HCT116 (cell line): Measurements from ENCODE around the gene KCTD17. TPM values are rescaled to one million over a fixed set of nuclear protein-coding genes. Genes with fewer than 3 reads are reported as not detected.

Experiments used
- ATAC-seq: fragments of 200-7000 bp; cut with Tn5 transposase; 2 replicates; pipeline ENCODE4 v1.9.1; 2020; ENCODE audit warnings: mild to moderate bottlenecking, moderate library complexity
- BruUV-seq: library from RNA; stranded (reverse); fragments of 400-500 nt; replicated peaks from 2 replicates; lab custom pipeline; 2021; lab: Mats Ljungman, UMichigan
- CTCF ChIA-PET: fragments of 300-600 bp; sonication (Branson Sonifier 250); formaldehyde crosslinking; loops from one replicate; lab custom pipeline; 2021; ENCODE audit warnings: antibody characterized with exemption; lab: Charles Lee
- POLR2A ChIA-PET: fragments of 300-600, 350-600 bp; sonication (Branson Sonifier 250); formaldehyde crosslinking; loops from one replicate; lab custom pipeline; 2021; ENCODE audit warnings: antibody characterized with exemption; lab: Charles Lee
- RAD21 ChIA-PET, 2 experiments: fragments of 300-600 bp; sonication (Branson Sonifier 250); formaldehyde crosslinking; loops; one replicate each; lab custom pipeline; 2023; ENCODE audit warnings: low total read pairs in 2 of 2; ENCODE audit not compliant: uncharacterized antibody in 2 of 2, unreplicated experiment in 2 of 2, low non-redundant PET in 1 of 2; lab: Charles Lee
- DNase-seq: peaks from one replicate; pipeline ENCODE4 v3.0.0-alpha.2; 2010; ENCODE audit warnings: low read depth, low spot score
- H2AFZ ChIP-seq: fragments of 200-600 bp; shearing (Covaris generic), sonication (generic); 2 replicates; pipeline ENCODE4 v1.6.1; 2017; ENCODE audit warnings: low read depth, mixed run types, mixed read lengths, antibody characterized with exemption, low read length; ENCODE audit not compliant: poor library complexity, severe bottlenecking
- H3K27ac ChIP-seq: 2 replicates; pipeline ENCODE4 v1.5.1; 2012; ENCODE audit warnings: low read depth, low read length
- H3K27me3 ChIP-seq: fragments of 200-600 bp; sonication (generic); 2 replicates; pipeline ENCODE4 v1.6.1; 2016; ENCODE audit warnings: mixed run types, low read length, mixed read lengths; ENCODE audit not compliant: insufficient read depth
- H3K36me3 ChIP-seq, 2 experiments: fragments of 200-500 bp in 1 of 2; fragments of 200-600 bp in 1 of 2; sonication (Bioruptor generic) in 1 of 2; sonication (generic) in 1 of 2; 2 replicates each; pipeline versions ENCODE4 v1.5.1 to v1.6.1; 2014 to 2016; ENCODE audit warnings: low read length in 2 of 2, inconsistent platforms in 1 of 2, mixed read lengths in 1 of 2, mixed run types in 1 of 2; ENCODE audit not compliant: insufficient read depth in 2 of 2, control insufficient read depth in 1 of 2
- H3K4me1 ChIP-seq, 2 experiments: fragments of 200-600 bp in 1 of 2; sonication (generic) in 1 of 2; 2 replicates each; pipeline versions ENCODE4 v1.5.1 to v1.6.1; 2012 to 2017; ENCODE audit warnings: low read length in 2 of 2, inconsistent platforms in 1 of 2, mild to moderate bottlenecking in 1 of 2, mixed read lengths in 1 of 2, mixed run types in 1 of 2, moderate library complexity in 1 of 2; ENCODE audit not compliant: insufficient read depth in 2 of 2, control insufficient read depth in 1 of 2
- H3K4me2 ChIP-seq: fragments of 200-600 bp; sonication (generic); 2 replicates; pipeline ENCODE4 v1.6.1; 2017; ENCODE audit warnings: mixed run types, low read length, mixed read lengths
- H3K4me3 ChIP-seq, 2 experiments: fragments of 200-600 bp in 1 of 2; sonication (generic) in 1 of 2; replicated peaks in 1 of 2; 2 replicates each; pipeline ENCODE4 v1.5.1; 2011 to 2016; ENCODE audit warnings: low read length in 2 of 2, control low read depth in 1 of 2, low read depth in 1 of 2, mild to moderate bottlenecking in 1 of 2, mixed read lengths in 1 of 2, mixed run types in 1 of 2
- H3K79me2 ChIP-seq: fragments of 200-600 bp; sonication (generic); 2 replicates; pipeline ENCODE4 v1.6.1; 2017; ENCODE audit warnings: mild to moderate bottlenecking, mixed run types, low read length, moderate library complexity, mixed read lengths; ENCODE audit not compliant: insufficient read depth
- H3K9ac ChIP-seq: fragments of 200-600 bp; sonication (generic); 2 replicates; pipeline ENCODE4 v1.6.1; 2016; ENCODE audit warnings: low read length, mixed read lengths
- H3K9me2 ChIP-seq: fragments of 200-600 bp; sonication (generic), shearing (Covaris generic); 2 replicates; pipeline ENCODE4 v1.6.1; 2017; ENCODE audit warnings: mixed run types, mild to moderate bottlenecking, moderate library complexity; ENCODE audit not compliant: insufficient read depth
- H3K9me3 ChIP-seq, 2 experiments: fragments of 200-500 bp in 1 of 2; fragments of 200-600 bp in 1 of 2; sonication (Bioruptor generic) in 1 of 2; sonication (generic) in 1 of 2; 2 replicates each; pipeline ENCODE4 v1.6.1; 2014 to 2017; ENCODE audit warnings: low read length in 2 of 2, mixed read lengths in 2 of 2, inconsistent platforms in 1 of 2, low read depth in 1 of 2, mild to moderate bottlenecking in 1 of 2, mixed run types in 1 of 2, moderate library complexity in 1 of 2; ENCODE audit not compliant: control insufficient read depth in 1 of 2, insufficient read depth in 1 of 2
- H4K20me1 ChIP-seq: fragments of 200-600 bp; sonication (generic), shearing (Covaris generic); 2 replicates; pipeline ENCODE4 v1.6.1; 2017; ENCODE audit warnings: mixed run types, mild to moderate bottlenecking, moderate library complexity; ENCODE audit not compliant: insufficient read depth
- EGR1 ChIP-seq: IDR thresholded peaks from 2 replicates; pipeline ENCODE4 v1.6.1; 2012; ENCODE audit warnings: low read depth
- FOSL1 ChIP-seq: IDR thresholded peaks from 2 replicates; pipeline ENCODE4 v1.6.1; 2012; ENCODE audit warnings: low read depth
- JUND ChIP-seq: IDR thresholded peaks from 2 replicates; pipeline ENCODE4 v1.6.1; 2012
- POLR2A ChIP-seq: IDR thresholded peaks from 2 replicates; pipeline ENCODE4 v1.7.0; 2011; ENCODE audit warnings: borderline replicate concordance; ENCODE audit not compliant: insufficient read depth, insufficient read length; ENCODE audit errors: extremely low read depth
- POLR2AphosphoS5 ChIP-seq: IDR thresholded peaks from 2 replicates; pipeline ENCODE4 v1.6.1; 2011; ENCODE audit warnings: mild to moderate bottlenecking, low read depth, low read length, moderate library complexity
- RAD21 ChIP-seq: IDR thresholded peaks from 2 replicates; pipeline ENCODE4 v1.6.1; 2012; ENCODE audit warnings: low read depth, mild to moderate bottlenecking
- SRF ChIP-seq: IDR thresholded peaks from 2 replicates; pipeline ENCODE4 v1.6.1; 2012; ENCODE audit warnings: low read depth
- YY1 ChIP-seq: IDR thresholded peaks from 2 replicates; pipeline ENCODE4 v1.6.1; 2011; ENCODE audit warnings: low read length, low read depth, moderate library complexity, mild to moderate bottlenecking; ENCODE audit not compliant: insufficient replicate concordance; ENCODE audit errors: extremely low read depth
- ZFX ChIP-seq: fragments of 450-650 bp; IDR thresholded peaks from 2 replicates; pipeline ENCODE4 v1.6.1; 2017
- ZNF274 ChIP-seq: fragments of 200-500 bp; sonication (Bioruptor generic); IDR thresholded peaks from 2 replicates; pipeline ENCODE4 v1.6.1; 2014; ENCODE audit warnings: mild to moderate bottlenecking, low read depth, low read length, inconsistent platforms
- intact Hi-C: fragments of 100-400 bp; cut with micrococcal nuclease; formaldehyde crosslinking; loops from 2 replicates; pipeline ENCODE4 v1.10.0; 2022
- total RNA-seq: library from RNA; stranded (reverse); gene quantifications from one replicate; pipeline ENCODE4 v1.2.1, GENCODE V29; 2021; ENCODE audit not compliant: unreplicated experiment
- TF ChIP-seq, protein P1 (sequence below), 3 experiments: fragments of 200-600 bp in 1 of 3; sonication (generic) in 1 of 3; IDR thresholded peaks in 2 of 3; conservative IDR thresholded peaks in 1 of 3; 2 replicates each; pipeline ENCODE4 v1.5.1; 2012 to 2017; ENCODE audit warnings: low read depth in 2 of 3, low read length in 2 of 3, antibody characterized with exemption in 1 of 3, borderline replicate concordance in 1 of 3, control low read depth in 1 of 3, mild to moderate bottlenecking in 1 of 3, mixed read lengths in 1 of 3, mixed run types in 1 of 3, moderate library complexity in 1 of 3; ENCODE audit not compliant: insufficient read depth in 1 of 3

KCTD17 gene
- total RNA-seq, 1 experiment from 2014 or later: 23.4 TPM

DNA sequence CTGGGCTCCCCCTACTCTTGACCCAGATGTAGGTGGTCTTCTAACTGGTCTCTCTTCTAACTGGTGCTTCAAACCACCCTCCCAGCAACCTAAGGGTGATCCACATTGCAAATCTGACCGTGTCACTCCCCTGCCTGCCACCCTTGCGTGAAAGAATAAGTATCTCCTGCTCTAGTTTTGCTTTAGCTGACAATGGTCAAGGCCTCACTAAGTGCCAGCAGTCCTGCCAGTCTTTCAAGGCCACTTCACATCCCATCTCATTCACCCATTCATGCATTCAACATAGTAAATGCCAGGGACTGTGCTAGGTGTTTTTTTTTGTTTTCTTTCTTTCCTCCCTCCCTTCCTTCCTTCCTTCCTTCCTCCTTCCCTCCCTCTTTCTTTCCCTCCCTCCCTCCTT is 2.3 kb upstream of the KCTD17 start:
- ATAC-seq (no peak), DNase-seq (no peak)
- no TSS peak for BruUV-seq
- POLR2A ChIA-PET: no interaction called here
- no peaks in the 10 kb centered on the region for H3K9me3 ChIP-seq
- H3K4me3 ChIP-seq: no peak overlapping the region
- no peak overlapping the region for H3K4me2 ChIP-seq
- no peaks in the 10 kb centered on the region for H4K20me1 ChIP-seq
- H2AFZ ChIP-seq: no peak overlapping the region
- no peak overlapping the region for H3K9ac ChIP-seq
- H3K79me2 ChIP-seq: no peaks in the 10 kb centered on the region
- no peaks in the 10 kb centered on the region for H3K9me2 ChIP-seq
- no peak overlapping the region for H3K27ac ChIP-seq
- intact Hi-C loops: no loop called here
- RAD21 ChIA-PET: no interaction called here
- H3K27me3 ChIP-seq: no peaks in the 10 kb centered on the region
- peaks cover 5 to 26% of the 10 kb centered on the region in 2 experiments; a peak in 3 of 4 replicates for H3K4me1 ChIP-seq
- H3K36me3 ChIP-seq: no peaks in the 10 kb centered on the region
- TF ChIP-seq POLR2AphosphoS5: no peak
- TF ChIP-seq ZNF274: no peak
- no peak for TF ChIP-seq RAD21
- no peak for TF ChIP-seq ZFX
- no peak for TF ChIP-seq JUND
- TF ChIP-seq FOSL1: no peak
- no peak for TF ChIP-seq SRF
- TF ChIP-seq POLR2A: no peak
- TF ChIP-seq YY1: no peak
- no peak for TF ChIP-seq EGR1
- TF ChIP-seq, protein P1, sequence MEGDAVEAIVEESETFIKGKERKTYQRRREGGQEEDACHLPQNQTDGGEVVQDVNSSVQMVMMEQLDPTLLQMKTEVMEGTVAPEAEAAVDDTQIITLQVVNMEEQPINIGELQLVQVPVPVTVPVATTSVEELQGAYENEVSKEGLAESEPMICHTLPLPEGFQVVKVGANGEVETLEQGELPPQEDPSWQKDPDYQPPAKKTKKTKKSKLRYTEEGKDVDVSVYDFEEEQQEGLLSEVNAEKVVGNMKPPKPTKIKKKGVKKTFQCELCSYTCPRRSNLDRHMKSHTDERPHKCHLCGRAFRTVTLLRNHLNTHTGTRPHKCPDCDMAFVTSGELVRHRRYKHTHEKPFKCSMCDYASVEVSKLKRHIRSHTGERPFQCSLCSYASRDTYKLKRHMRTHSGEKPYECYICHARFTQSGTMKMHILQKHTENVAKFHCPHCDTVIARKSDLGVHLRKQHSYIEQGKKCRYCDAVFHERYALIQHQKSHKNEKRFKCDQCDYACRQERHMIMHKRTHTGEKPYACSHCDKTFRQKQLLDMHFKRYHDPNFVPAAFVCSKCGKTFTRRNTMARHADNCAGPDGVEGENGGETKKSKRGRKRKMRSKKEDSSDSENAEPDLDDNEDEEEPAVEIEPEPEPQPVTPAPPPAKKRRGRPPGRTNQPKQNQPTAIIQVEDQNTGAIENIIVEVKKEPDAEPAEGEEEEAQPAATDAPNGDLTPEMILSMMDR (IDR thresholded peaks at IDR 0.05 in 2 of 3, conservative IDR thresholded peaks at IDR 0.05 in 1 of 3; ENCODE audit: borderline replicate concordance in 1 of 3, insufficient read depth in 1 of 3, low read depth in 2 of 3, low read length in 2 of 3): no peak
- CTCF ChIA-PET: no interaction called here
